NCI-H2171 (cell line): Measurements from ENCODE around the gene KCNMA1.

ENCODE experiments used
- DNase-seq: peaks from one replicate; lab custom pipeline; 2025; lab: John Stamatoyannopoulos, UW

KCNMA1 gene

DNA sequence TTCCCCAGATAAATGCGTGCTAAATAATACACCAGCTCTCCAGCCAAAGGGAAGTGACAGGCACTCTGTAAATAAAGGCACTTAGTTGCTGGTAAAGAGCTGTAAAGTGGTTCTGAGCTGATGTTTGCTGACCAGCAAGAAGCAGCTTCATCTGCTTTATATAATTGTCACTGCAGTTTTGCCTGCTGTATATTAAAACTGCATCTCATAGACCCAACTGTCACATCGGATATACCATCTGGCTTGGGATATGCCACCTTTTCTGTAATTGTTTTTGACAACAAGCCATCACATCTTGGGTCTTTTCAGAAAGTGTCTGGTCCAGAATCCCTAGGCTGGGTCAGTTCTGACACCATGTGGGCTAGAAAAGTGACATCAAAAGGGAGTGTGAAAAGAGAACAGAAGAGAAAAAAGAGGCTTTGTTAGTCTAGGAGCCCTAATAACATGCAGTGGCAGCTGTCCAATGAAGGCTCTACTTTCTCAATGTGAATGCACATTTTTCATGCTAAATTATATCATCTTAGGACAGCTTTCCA lies 697.6 kb downstream of the KCNMA1 start:
- DNase-seq = no peak

DNA sequence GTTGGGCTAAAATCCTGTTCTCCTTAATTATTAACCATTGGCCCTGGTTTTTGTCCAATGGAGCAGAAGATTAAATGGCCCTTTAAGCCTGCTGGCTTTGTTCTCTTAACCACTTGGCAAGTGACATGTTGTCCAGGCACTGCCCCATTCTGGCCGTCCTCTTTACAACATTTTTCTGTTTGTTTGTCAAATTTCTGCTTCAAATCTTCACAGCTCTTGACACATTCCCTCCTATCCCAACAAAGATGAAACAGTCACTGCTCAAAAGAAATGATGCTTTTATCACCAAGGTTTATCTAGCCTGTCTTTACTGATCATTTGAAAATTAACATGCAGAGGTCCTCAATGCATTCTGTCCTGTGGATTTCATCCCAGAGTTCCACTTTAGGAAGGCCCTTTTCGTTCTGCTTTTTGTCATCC lies 700.4 kb downstream of the KCNMA1 start:
- no peak for DNase-seq

DNA sequence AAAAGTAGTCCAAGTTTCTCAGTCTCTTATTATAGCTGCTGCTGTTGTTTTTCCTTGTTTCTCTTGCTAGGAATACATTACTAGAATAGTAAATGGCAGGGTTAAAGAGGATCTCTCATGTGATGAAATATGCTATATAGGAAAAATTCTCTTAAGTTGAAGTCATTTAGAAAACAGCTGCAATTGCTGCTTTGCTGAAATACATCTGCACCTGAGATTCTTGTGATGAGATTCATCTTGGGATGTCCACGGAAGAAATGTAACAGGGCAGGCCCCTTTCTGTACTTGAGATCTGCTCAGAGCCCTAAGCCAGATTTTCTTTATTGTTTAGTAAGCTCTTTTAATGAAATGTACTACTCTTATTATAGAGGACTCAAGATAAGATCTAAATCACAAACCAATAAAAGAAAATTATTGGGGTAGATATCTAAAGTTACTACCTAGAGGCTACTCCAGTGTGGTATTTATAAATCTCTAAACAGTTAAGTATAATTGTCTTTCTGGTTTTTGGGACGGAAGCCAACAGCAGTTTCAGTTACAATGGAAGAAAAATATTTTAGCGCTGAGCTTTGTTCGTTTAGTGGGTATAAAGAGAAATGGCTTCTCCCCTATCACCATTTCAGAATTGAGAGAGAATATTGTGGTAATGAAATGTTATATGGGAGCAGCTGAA lies 701.5 kb downstream of the KCNMA1 start:
- DNase-seq = no peak

DNA sequence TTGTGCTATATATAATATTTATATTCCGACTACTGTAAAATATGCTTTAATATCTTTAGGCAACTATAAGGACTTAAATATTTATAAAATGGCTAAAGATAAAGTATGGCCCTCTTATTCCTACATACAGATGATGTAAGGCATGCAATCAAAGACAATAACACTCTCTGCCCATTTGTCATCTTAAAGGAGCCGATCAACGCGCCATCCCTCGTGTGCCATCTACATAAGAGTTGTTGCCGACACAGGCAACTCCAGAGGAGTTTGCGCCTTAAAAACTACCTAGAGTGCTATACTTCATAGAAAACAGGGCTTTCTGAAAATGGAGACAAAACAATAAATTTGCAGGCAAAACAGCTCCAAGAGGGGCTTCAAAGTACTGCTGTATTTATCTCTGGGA lies 709.0 kb downstream of the KCNMA1 start:
- no peak for DNase-seq

DNA sequence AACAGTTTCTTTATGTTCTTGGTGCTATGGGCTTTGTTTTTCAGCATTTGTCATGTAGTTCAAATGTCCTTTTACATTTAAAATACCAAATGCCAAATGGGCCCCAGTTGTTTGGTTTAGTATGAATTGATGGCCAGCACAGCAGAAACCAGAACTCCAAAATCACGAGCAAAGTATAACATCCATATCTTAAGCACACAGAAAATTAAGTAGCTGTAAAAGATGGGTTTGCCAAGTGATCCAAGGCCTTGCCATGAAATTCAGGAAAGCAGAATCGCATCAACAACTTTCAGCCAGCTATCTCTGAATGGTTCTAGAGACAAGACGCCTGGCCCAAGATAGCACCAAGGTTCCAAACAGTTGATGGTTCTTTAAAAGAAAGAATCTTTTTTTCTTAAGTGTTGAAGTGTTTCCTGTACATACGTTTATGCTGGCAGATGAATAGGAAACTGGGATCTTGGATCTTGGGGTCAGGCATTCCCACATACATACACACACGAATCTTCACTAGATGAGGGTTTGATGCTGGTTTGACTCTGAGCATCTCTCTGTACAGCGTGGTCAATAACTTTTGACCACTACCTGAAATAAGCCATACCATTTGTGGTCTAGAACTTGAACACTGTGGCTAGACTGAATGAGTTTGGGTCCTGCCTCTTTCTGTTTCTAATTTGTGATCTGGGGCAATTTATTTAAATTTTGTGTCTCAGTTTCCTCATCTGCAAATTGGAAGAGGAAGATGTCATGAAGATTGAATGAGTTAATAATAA lies 711.8 kb downstream of the KCNMA1 start:
- DNase-seq = no peak

DNA sequence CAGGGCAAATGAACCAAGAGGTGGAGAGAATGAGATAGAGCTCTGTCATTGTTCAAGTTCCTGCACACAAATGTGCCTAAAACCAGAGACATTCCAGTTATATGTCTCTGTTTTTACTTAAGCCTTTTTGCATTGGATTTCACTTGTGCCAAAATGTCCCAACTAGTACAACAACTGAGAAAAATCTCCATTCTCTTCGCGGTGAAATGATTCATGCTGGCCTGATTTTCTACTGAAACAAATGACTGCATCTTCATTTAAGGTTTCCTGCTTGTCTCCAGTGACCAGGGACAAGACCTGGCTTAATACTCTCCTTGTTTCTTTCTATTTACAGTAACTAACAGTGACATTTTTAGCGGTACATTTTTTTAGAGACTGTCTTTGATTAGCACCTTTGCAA lies 714.9 kb downstream of the KCNMA1 start:
- DNase-seq = no peak

DNA sequence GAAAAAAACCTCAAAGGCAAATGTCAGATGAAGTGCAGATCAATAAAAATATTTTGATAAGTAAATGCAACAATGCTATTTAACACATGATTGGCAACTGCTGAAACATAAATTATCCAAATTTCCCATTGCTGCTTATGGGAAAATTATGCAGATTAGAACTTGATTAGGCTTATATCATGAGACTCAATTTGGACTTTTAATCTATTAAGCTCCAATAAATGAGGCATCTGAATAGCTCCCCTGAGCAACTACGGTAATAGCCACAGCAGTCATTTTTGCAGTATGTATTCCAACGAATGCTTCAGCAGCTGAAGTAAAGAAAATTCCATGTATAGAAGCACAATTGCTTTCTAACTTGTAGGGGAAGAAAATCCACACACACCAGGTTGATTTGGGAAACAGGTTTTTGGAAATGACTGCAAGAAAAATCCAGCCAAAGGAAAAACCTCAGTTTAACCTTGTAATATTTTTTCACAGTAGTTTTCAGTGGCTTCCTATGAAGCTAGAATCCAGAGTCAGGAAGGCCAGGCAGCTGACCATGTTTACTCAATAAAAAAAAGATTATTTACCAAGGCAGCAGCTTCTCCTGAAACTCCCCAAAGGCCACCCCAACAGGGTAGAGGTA lies 716.1 kb downstream of the KCNMA1 start:
- no peak for DNase-seq

DNA sequence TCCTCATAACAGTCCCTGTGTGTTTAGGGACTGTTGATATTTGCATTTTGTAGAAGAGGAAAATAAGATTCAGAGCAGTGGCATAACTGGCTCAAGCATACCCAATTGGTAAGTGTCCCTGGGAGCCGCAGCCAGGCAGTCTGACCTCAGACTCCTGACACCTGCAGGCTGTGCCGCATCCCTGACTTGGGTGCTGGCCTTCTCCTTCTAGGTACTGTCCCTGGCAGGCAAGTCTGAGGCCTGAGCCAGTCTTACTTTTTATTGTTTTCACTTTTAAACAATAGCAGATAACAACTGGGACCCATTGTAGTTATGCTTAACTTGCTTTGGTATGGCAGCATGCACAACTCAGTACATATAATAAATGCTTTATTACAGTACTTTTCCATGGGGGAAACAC lies 717.0 kb downstream of the KCNMA1 start:
- no peak for DNase-seq

DNA sequence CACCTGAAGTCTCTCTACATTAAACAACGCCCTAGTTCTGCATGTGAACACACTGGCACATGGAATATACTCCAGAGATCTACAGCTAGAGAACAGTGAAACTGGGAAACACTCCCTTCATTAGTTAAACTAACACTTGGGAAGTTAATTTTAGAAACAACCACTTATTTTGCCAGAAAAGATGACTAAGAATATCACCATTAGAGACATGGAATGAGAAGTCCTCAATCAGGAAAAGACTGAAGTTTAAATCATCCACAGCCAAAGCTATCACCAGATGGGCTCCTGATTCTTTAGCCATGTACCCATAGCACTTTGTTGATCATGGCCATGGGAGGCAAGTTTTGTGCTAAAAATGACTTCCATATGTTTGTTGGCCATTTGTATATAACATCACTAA lies 719.5 kb downstream of the KCNMA1 start:
- DNase-seq = no peak

DNA sequence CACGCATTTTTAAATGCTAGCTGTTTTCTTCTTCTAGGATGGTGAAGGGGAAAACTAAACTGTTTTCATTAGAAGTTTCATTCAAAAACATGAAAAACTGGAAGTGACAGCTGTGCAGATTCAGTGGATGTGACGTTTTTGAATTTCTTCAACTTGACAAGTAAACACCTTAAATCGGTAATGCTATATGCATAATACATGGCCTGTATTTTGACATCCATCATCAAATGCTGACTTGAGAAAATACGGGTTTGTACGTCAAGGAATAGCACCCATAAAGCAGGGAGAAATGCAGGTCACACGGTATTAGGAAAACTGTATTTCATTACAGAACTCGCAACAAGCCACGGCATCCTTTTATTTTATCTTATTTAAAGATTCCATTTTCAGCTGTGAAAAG lies 720.5 kb downstream of the KCNMA1 start:
- DNase-seq = no peak

DNA sequence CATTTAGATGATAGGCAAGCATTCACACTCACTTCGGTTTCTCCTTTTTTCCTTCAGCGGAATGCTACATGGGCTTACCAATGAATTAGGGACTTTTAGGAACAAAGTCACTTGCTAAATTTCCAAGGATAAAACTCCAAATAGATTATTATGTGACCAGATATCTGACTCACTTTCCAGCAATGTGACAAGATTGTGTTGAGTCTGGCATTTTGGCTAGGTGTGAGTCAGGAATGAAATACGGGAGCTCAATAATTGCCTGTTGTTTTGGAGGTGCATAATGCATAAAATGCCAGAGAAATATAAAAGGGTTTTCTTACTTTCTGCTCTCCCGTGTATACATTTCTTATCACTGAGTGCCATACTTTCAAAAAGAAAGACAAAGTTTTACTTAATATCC lies 721.1 kb downstream of the KCNMA1 start:
- no peak for DNase-seq

DNA sequence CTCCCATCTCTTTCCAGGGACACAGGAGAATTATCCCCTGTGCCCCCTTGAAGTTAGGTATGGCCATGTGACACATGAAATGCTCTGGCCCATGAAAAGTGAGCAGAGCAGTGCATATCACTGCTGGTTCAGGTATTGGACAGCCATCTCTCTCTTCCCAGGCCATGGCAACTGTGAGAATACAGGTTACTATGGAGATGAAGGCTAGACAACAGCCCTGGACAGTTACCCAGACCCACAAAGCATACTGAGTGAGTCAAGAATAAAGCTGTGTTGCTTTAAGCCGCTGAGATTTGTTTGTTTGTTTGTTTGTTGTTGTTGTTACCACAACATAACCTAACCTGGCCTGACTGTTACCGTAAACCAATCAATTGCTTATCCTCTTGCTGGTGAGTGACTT lies 722.3 kb downstream of the KCNMA1 start:
- no peak for DNase-seq

DNA sequence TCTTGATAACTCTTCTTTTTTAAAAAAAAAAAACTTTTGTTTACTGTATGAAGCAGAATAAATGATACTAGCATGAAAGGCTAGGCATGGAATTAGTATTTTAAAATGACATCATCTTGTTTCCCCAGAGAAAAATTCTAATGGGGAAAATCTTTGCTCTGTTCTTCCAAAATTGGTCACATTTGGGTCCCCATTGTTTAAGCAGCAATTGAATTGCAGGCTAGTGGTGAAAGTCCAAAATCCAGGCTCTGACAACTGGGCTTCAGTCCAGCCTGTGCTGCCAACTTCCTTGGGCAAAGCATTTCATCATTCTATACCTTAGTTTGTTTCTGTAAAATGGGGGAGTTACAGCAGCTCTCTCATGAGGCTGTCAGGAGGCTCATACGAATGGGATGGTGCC lies 726.4 kb downstream of the KCNMA1 start:
- no peak for DNase-seq

DNA sequence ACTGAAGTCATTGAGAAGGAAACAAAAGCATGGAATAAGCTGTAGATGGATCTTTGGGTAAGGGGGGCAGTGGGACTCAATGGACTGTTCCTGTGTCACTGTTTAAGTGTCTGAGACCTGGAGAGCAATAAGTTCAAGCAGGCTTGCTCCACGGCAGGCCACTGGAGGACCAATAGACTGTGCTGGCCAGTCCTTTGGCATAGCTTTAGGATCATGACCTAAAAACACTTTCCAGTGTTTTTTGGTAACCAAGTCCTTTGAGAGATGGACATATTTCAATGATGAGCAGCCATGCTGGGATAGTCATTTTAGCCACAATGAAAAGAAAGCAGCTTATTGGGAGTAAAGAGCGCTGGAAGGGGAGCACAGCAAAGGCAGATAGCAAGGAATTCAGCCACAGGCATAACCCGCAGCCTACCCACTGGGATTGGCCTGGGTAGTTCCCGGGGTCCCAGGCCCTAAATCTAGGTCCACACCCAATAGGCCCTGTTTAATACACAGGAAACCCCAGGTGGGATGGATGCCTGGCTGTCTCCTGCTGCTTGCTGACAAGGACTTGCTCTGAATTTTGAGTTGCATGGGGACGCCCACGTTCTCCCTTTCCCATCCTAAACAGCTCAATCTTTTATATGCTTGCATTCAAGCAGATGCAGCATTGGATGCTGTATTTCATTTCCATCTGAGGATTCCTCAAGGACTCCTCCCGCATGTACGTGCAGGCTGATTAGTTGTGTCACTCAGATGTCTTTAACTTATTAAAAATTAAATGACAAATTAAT lies 727.2 kb downstream of the KCNMA1 start:
- DNase-seq = no peak

DNA sequence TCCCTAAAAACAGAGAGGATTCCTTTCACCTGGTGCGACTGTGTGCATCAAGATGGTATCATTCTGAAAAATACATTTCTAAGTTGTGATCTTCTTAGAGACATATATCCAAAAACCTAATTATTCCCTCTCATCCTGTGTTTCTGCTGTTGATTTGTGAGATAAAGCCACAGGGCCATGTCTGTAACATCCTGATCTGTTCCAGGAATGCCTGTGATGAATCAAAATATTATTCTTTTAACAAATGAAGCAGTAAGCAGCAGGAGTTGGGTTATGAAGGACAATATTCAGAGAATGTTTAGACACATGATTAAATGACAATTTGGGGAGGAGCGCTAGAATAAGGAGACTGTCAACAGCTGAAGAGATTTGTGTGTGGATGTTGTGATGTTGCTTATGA lies 731.4 kb downstream of the KCNMA1 start:
- DNase-seq = no peak

DNA sequence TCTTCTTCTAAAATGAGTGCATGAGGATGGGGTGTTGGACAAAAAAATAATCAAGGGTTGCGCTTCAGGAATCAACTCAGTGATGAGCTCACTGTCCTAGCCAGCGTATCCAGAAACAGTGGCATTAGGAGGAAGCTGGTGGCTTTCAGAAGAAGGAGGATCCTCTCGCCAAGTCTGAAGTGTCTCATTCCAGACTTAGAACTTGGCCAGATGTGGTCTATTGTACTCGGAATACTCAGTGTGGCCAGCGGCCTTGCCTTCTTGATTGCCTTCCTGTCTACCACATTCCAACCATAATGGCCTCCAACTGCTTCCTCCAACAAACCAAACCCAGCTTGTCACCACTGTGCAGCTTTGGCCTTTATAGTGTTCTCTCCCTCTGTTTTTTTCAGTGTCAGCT lies 732.4 kb downstream of the KCNMA1 start:
- DNase-seq = no peak

DNA sequence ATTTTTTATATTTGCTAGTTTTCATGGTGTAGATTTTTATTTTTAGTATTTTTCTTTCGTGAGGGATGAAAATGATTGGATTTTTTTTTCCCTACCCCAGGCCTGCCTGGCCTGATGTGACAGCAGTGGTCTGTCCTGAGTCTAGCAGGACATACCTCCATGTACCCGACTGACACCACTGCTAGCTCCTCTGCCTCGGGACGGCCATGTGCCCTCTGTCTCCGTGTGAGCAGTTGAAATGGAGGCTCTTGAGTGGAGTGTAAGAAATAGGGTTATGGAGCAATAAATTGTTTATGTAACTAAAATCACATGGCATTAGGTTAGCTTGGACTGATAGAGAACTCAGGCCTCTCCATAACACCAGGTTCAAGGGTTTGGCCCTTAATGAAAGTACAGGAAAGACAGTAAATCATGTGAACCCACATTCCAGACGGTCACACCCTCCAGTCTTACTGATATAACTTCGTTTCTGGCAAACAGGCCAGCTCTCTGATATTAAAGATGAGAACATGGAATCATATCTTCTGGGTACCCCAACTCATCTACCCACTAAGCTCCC lies 734.1 kb downstream of the KCNMA1 start:
- DNase-seq = no peak

DNA sequence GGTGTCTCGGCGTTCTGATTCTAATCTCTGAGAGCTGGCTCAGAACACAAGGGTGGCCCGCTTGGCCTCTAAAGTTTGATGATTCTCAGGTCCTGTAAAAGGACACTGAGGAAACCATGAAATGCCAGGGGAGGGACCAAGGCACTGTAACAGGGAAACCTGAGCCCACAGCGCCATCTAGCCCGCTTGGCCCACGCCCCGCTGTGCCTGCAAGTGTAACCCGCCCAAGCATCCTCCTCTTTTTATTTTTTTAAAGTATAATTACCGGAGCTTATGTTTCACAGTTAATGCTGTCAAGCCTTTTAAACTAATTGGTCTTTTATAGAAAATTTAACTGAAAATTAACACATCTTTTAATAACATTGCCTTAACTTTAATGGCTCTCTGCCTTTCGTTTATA lies 734.7 kb downstream of the KCNMA1 start:
- DNase-seq = peak; percentile 29

DNA sequence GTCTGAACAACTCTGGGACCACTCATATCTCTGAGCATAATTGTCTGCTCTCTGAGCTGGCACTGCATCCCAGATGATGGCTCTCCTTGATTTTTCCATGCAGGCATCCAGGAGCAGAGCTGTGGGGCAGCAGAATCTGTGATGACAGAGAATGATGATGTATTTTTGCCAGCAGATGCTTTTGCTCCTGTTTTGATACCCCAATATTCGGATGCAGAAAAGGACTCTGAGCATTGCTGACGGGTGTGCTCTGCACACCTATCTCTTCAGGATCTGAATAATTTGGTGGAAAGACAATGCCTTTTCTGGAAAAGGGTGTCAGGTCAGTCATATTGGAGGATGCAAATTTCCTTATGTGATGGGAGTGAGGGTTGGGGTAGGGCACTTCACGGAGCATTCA lies 735.9 kb downstream of the KCNMA1 start:
- DNase-seq = no peak

DNA sequence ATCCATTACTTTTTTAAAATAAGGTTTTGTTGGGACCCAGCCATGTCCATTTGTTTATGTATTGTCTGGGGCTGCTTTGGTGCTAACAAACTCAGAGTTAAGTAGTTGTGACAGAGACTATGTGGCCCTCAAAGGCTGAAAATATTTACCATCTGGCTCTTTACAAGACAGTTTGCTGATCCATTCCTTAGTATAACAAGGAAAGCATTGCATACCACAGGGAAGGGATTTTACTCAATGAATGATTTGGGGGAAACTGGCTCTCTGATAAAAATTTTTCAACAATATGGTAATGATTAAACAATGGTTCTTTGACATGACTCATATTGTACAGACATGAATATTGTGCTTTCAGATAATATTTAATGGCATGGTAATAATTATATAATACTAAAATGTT lies 738.1 kb downstream of the KCNMA1 start:
- DNase-seq = no peak

DNA sequence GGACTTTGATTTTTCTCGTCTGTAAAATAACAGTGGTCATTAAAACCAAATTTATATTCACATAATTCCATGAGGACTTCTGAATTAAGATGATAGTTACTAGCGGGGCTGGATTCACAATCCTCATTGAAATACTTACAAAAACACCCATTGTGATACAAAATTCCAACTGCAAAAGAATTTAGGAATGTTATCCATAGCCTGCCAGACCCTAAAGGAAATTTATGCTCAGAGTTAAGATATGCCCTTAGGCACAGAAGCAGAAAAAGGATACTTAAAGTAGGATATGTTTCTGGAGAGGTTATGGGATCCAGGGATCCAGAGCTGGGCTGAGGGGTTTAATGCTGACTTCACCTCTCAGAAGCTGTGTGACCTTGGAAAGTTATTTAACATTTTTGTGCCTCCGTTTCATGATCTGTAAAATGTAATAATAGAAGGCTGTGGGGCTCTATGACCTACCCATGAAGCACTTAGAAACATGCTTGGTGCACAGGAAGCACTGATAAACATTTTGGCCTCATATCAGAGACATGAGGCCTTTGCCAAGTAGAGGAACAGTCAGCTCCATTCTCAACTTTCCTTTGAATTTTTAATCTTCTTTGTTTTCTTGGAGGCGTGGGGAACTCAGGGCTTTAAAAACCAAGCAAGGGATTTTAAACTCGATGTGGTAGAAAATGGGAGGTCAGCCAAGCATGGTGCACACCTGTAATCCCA lies 744.7 kb downstream of the KCNMA1 start:
- no peak for DNase-seq
